Measurements from ENCODE around the gene TPO. TPM values are rescaled to one million over a fixed set of nuclear protein-coding genes. Genes with fewer than 3 reads are reported as not detected.

The TPO gene
- total RNA-seq, 2 experiments from 2014 or later: not detected

DNA sequence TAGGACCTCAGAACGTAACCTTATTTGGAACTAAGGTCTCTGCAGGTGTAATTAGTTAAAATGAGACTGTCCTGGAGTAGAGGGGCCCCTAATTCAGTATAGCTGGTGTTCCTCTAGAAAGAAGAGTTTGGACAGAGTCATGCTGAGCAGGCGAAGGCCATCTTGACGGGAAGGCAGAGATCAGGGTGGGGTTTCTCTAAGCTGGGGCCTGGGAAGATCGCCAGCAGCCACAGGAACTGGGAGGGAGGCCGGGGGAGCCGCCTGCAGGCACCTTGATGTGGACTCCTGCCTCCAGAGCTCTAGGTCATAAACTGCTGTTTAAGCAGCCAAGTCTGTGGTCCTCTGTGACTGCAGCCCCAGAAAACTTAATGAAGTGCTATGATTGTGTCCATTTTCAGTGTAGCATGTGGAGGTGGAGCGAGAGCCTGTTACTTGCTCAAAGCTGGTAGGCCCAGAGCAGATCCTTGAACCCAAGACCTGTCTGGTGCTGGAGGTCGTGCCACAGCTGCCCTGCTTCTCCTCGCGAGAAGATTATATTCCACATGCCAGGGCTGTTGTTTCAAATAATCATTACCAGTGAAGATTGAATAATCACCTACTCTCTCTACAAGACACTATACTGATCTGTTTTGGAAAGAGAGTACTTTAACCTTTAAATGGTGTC is 105.7 kb downstream of the TPO start:
- no peak overlapping the region for H3K4me3 Mint-ChIP-seq
- ChIA-PET POLR2A (no interaction called here), CTCF (interaction anchor here (1.0 kb wide), 1 partner anchor 32 kb away, joined by 4 read pairs; no protein-coding TSS in a partner anchor)
- no peaks in the 10 kb centered on the region for H3K27me3 Mint-ChIP-seq
- peaks cover 24% of the 10 kb centered on the region for H3K4me1 Mint-ChIP-seq (ENCODE audit: low read depth)
- no peak for DNase-seq
- intact Hi-C loops (cut with micrococcal nuclease): no loop called here
- H3K36me3 Mint-ChIP-seq: no peaks in the 10 kb centered on the region
- H3K9me3 Mint-ChIP-seq: no peaks in the 10 kb centered on the region
- peak overlapping the region; percentile 34 for H3K27ac Mint-ChIP-seq

DNA sequence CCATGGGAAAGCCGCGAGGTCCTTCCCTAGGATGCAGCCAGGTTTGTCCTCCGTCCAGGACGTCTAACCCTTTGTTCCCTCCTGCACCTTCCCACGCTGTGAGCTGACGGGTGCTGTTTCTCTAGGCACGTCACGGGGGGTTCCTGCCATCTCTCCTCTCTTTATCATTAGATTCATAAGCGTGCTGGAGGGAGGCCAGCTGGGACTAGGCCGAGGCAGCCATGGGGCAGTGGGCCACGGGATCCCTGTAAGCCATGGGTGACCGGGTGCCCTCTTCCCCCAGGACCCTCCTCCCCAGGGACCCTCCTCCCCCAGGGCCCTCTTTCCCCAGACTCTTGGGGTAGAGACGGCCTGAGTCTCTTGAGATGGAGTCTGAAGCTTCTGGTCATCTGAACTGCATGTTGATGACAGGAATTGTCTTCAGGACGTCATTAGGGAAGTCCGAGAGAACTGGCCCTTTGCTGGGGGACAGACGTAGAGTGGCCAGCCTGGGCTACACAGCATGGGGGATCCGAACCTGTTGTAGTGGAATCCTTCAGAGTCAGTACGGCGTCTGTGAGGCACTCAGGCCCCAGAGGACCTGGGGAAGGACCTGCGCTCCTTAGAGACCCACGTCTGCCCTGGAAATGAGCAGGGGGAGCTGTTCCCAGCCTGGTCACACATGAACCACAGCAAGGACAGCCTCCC is 108.1 kb downstream of the TPO start:
- POLR2A ChIA-PET: no interaction called here
- H3K4me3 Mint-ChIP-seq: no peak overlapping the region
- H3K4me1 Mint-ChIP-seq (ENCODE audit: low read depth): peaks cover 24% of the 10 kb centered on the region
- DNase-seq: no peak
- CTCF ChIA-PET: interaction anchor here (0.6 kb wide), 1 partner anchor 26 kb away, joined by 3 read pairs; no protein-coding TSS in a partner anchor
- intact Hi-C loops (cut with micrococcal nuclease): no loop called here
- no peaks in the 10 kb centered on the region for H3K27me3 Mint-ChIP-seq
- H3K27ac Mint-ChIP-seq: no peak overlapping the region
- H3K36me3 Mint-ChIP-seq: no peaks in the 10 kb centered on the region
- H3K9me3 Mint-ChIP-seq: no peaks in the 10 kb centered on the region

DNA sequence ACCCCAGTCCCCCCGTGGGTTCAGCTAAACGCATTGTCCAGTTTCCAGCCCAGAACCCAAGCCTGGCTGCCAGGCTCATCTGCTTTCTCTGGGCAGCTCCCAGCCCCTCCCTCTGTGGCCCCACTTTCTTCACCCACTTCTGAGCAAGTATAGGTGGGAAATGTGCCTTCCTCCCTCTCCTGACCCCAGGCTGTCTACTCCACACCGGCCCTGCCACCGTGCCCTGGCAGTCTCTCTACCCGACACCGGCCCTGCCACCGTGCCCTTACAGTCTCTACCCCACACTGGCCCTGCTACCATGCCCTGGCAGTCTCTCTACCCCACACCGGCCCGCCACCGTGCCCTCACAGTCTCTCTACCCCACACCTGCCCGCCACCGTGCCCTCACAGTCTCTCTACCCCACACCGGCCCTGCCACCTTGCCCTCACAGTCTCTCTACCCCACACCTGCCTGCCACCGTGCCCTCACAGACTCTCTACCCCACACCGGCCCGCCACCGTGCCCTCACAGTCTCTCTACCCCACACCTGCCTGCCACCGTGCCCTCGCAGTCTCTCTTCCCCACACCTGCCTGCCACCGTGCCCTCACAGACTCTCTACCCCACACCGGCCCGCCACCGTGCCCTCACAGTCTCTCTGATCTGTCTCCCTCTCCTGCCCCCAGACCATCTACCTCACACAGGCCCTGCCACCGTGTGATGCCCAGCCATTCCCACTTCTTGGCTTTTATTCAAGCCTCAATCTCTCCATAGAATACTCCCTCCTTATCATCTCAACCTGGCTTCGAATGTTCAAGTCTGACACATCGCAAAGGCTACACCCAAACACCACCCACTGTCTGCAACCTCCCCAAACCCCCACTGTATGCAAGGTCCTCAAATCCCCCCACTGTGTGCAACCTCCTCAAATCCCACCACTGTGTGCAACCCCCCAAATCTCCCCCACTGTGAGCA is 108.9 kb downstream of the TPO start:
- Mint-ChIP-seq H3K36me3 (no peaks in the 10 kb centered on the region), H3K4me1 (ENCODE audit: low read depth) (peaks cover 20% of the 10 kb centered on the region), H3K27ac (no peak overlapping the region), H3K9me3 (no peaks in the 10 kb centered on the region), H3K4me3 (no peak overlapping the region), H3K27me3 (no peaks in the 10 kb centered on the region)
- intact Hi-C loops (cut with micrococcal nuclease): no loop called here
- ChIA-PET POLR2A (no interaction called here), CTCF (interaction anchor here (0.6 kb wide), 1 partner anchor 27 kb away, joined by 3 read pairs; no protein-coding TSS in a partner anchor)
- DNase-seq: no peak

DNA sequence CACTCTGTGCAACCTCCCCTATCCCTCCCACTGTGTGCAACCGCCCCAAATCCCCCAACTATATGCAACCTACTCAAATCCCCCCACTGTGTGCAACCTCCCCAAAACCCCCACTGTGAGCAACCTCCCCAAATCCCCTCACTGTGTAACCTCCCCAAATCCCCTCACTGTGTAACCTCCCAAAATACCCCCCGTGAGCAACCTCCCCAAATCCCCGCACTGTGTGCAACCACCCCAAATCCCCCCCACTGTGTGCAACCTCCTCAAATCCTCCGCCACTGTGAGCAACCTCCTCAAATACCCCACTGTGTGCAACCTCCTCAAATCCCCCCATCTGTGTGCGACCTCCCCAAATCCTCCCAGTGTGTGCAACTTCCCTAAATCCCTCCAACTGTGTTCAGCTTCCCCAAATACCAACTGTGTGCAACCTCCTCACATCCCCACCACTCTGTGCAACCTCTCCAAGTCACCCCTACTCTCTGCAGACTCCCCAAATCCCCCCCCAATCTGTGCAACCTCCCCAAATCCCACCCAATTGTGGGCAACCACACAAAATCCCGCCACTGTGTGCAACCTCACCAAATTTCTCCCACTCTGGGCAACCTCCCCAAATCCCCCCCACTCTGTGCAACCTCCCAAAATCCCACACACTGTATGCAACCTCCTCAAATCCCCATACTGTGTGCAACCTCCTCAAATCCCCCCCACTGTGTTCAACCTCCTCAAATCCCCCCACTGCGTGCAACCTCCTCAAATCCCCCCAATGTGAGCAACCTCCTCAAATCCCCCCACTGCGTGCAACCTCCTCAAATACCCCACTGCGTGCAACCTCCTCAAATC is 114.1 kb downstream of the TPO start:
- H3K36me3 Mint-ChIP-seq: no peaks in the 10 kb centered on the region
- intact Hi-C loops (cut with micrococcal nuclease): no loop called here
- no peaks in the 10 kb centered on the region for H3K27me3 Mint-ChIP-seq
- no peaks in the 10 kb centered on the region for H3K4me1 Mint-ChIP-seq (ENCODE audit: low read depth)
- ChIA-PET POLR2A (no interaction called here), CTCF (no interaction called here)
- no peak for DNase-seq
- no peak overlapping the region for H3K27ac Mint-ChIP-seq
- no peak overlapping the region for H3K4me3 Mint-ChIP-seq
- H3K9me3 Mint-ChIP-seq: no peaks in the 10 kb centered on the region

DNA sequence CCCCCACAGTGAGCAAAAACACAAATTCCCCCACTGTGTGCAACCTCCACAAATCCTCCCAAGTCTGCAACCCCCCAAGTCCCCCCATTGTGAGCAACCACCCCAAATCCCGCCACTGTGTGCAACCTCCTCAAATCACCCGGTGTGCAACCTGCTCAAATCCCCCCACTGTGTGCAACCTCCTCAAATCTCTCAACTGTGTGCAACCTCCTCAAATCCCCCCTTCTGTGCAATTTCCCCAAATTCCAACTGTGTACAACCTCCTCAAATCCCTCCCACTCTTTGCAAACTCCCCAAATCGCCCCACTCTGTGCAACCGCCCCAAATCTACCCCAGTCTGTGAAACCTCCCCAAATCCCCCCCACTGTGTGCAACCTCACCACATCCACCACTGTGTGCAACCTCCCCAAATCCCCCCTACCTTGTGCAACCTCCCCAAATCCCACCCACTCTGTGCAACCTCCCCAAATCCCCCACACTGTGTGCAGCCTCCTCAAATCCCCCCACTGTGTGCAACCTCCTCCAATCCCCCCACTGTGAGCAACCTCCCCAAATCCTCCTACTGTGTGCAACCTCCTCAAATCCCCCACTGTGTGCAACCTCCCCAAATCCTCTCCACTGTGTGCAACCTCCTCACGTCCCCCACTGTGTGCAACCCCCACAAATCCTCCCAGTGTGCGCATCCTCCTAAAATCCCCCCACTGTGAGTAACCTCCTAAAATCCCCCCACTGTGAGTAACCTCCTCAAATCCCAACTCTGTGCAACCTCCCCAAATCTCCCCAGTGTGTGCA is 115.2 kb downstream of the TPO start:
- no peaks in the 10 kb centered on the region for H3K4me1 Mint-ChIP-seq (ENCODE audit: low read depth)
- POLR2A ChIA-PET: no interaction called here
- no peaks in the 10 kb centered on the region for H3K9me3 Mint-ChIP-seq
- no peak overlapping the region for H3K4me3 Mint-ChIP-seq
- no peaks in the 10 kb centered on the region for H3K27me3 Mint-ChIP-seq
- intact Hi-C loops (cut with micrococcal nuclease): no loop called here
- H3K27ac Mint-ChIP-seq: no peak overlapping the region
- no peak for DNase-seq
- H3K36me3 Mint-ChIP-seq: no peaks in the 10 kb centered on the region
- CTCF ChIA-PET: no interaction called here

DNA sequence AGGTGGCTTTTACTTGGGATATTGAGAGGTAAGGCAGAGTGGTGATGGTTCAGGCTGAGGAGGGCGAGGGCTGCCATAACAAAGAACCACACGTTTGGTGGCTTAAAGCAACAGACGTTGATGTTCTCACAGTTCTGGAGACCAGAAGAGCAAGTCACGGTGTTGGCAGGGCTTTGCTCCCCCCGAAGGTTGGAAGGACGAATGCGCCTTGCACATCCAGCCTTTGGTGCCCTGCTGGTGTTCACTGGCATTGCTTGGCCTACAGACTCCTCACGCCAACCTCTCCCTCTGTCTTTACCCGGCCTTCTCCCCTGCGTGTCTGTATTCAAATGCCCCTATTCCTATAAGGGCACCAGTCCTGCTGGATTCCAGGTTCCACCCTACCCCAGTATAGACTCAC is 125.4 kb downstream of the TPO start:
- intact Hi-C loops (cut with micrococcal nuclease): no loop called here
- Mint-ChIP-seq H3K27me3 (no peaks in the 10 kb centered on the region), H3K36me3 (no peaks in the 10 kb centered on the region), H3K9me3 (no peaks in the 10 kb centered on the region), H3K4me3 (no peak overlapping the region), H3K4me1 (ENCODE audit: low read depth) (no peaks in the 10 kb centered on the region), H3K27ac (no peak overlapping the region)
- POLR2A ChIA-PET: no interaction called here
- CTCF ChIA-PET: no interaction called here
- DNase-seq: no peak

DNA sequence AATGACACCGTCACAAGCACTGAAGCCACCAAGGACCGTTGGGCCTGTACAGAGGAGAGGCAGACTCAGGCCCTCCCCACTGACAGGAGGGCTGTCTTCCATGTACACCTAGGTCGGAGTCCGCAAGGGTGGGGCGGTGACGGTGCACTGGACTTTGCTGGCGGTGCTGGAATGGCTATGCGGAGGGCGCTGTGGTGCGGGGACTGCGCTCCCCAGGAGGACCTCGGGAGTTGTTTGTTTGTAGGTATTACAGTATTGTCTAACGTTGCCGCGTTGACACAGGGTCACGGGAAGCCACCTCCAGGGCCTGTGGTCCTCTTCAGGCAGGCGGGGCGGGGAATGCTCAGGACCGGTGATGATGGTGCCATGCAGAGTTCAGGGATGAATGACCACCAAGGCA is 126.2 kb downstream of the TPO start:
- H3K9me3 Mint-ChIP-seq: no peaks in the 10 kb centered on the region
- no peak for DNase-seq
- CTCF ChIA-PET: interaction anchor here (0.9 kb wide), 1 partner anchor 11 kb away, joined by 3 read pairs; no protein-coding TSS in a partner anchor
- POLR2A ChIA-PET: no interaction called here
- no peak overlapping the region for H3K27ac Mint-ChIP-seq
- no peaks in the 10 kb centered on the region for H3K36me3 Mint-ChIP-seq
- intact Hi-C loops (cut with micrococcal nuclease): no loop called here
- H3K27me3 Mint-ChIP-seq: no peaks in the 10 kb centered on the region
- no peaks in the 10 kb centered on the region for H3K4me1 Mint-ChIP-seq (ENCODE audit: low read depth)
- no peak overlapping the region for H3K4me3 Mint-ChIP-seq

DNA sequence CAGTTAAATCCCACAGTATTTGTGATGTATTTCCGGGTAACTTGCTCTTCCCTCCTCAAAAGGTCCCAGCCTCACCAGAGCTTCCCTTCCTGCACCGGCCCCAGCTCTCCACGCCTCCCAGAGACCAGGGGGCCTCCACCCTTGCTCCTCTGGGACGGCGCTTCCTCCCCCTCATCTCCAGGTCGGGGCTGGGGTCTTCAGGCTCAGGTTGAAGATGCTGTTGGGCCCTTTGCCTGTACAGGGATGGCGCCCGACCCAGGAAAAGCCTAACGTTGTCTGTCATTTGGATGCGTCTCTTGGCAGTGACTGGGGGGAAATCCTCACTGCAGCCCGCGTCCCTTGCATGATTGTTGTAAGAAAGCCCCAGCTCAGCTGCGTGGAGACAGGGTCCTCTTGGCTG is 126.7 kb downstream of the TPO start:
- DNase-seq: no peak
- Mint-ChIP-seq H3K27ac (no peak overlapping the region), H3K36me3 (no peaks in the 10 kb centered on the region), H3K9me3 (no peaks in the 10 kb centered on the region), H3K4me1 (ENCODE audit: low read depth) (no peaks in the 10 kb centered on the region), H3K4me3 (no peak overlapping the region), H3K27me3 (no peaks in the 10 kb centered on the region)
- POLR2A ChIA-PET: no interaction called here
- intact Hi-C loops (cut with micrococcal nuclease): loop anchor here (5.0 kb wide), 1 partner anchor 493 kb away; no protein-coding TSS in a partner anchor
- CTCF ChIA-PET: interaction anchor here (0.9 kb wide), 1 partner anchor 11 kb away, joined by 3 read pairs; no protein-coding TSS in a partner anchor

DNA sequence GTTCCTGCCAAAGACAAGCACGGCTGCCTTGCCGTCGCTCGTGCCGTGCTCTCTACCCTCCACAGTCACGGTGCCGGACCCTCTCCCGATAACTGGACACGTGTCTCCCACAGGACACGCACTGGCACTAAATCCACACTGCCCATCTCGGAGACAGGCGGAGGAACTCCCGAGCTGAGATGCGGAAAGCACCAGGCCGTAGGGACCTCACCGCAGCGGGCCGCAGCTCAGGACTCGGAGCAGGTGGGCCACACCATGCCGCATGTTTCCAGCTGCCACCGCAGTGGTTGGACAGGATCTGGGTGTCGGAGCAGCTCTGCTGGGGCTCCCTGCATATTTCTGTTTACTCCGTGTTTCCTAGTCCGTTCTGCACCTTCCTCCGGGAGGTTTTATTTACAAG is 127.2 kb downstream of the TPO start:
- H3K4me1 Mint-ChIP-seq (ENCODE audit: low read depth): peaks cover under 1% of the 10 kb centered on the region
- no peak for DNase-seq
- no peak overlapping the region for H3K4me3 Mint-ChIP-seq
- H3K27ac Mint-ChIP-seq: no peak overlapping the region
- intact Hi-C loops (cut with micrococcal nuclease): loop anchor here (5.0 kb wide), 1 partner anchor 493 kb away; no protein-coding TSS in a partner anchor
- H3K36me3 Mint-ChIP-seq: no peaks in the 10 kb centered on the region
- H3K27me3 Mint-ChIP-seq: no peaks in the 10 kb centered on the region
- ChIA-PET CTCF (no interaction called here), POLR2A (no interaction called here)
- no peaks in the 10 kb centered on the region for H3K9me3 Mint-ChIP-seq

DNA sequence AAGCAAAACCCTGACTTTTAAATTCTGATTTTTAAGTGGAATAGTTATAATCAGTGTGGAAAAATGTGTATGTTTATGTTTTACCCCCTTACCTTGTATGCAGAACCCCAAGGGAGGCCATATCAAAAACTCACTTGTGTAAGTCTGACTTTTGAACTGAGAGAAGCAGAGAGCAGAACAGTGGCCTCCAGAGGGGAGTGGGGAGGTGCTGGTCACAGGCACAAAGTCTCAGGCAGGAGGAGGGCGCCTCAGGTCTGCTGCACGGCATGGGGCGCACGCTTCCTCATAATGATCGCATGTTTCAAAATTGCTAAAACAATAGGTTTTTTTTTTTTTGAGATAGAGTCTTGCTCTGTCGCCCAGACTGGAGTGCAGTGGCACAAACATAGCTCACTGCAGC is 127.8 kb downstream of the TPO start:
- POLR2A ChIA-PET: no interaction called here
- intact Hi-C loops (cut with micrococcal nuclease): loop anchor here (5.0 kb wide), 1 partner anchor 494 kb away; no protein-coding TSS in a partner anchor
- H3K9me3 Mint-ChIP-seq: no peaks in the 10 kb centered on the region
- H3K27me3 Mint-ChIP-seq: no peaks in the 10 kb centered on the region
- peaks cover 2% of the 10 kb centered on the region for H3K4me1 Mint-ChIP-seq (ENCODE audit: low read depth)
- CTCF ChIA-PET: no interaction called here
- no peak overlapping the region for H3K27ac Mint-ChIP-seq
- H3K36me3 Mint-ChIP-seq: no peaks in the 10 kb centered on the region
- no peak for DNase-seq
- no peak overlapping the region for H3K4me3 Mint-ChIP-seq
